Stomach (tissue), 9 donors: ENCODE measurements around the gene SEMA6C. TPM values are rescaled to one million over a fixed set of nuclear protein-coding genes. Genes with fewer than 3 reads are reported as not detected.
"Not testable (repeated sequence)": the region's sequence is repeated elsewhere in the genome, so short reads cannot be mapped to it uniquely, and the experiment has no call there.

ENCODE experiments used
- DNase-seq, 2 donors: peaks; one replicate each; pipeline versions ENCODE4 v3.0.0 to v3.0.0-alpha.2; 2013 to 2019
- H3K27ac ChIP-seq, 5 donors: fragments of 200-600 bp in 4 of 5; sonication (generic) in 4 of 5; one replicate each; pipeline ENCODE4 v1.5.1; 2013 to 2019; ENCODE audit warnings: mild to moderate bottlenecking in 1 of 5, moderate library complexity in 1 of 5
- H3K27me3 ChIP-seq, 3 donors: fragments of 200-600 bp; sonication (generic); one replicate each; pipeline ENCODE4 v1.5.1; 2017 to 2019; ENCODE audit warnings: mixed run types in 1 of 3
- H3K36me3 ChIP-seq, 4 donors: fragments of 200-600 bp; sonication (generic); 1 replicate in 3 of 4; 2 replicates in 1 of 4; pipeline ENCODE4 v1.5.1; 2016 to 2019
- H3K4me1 ChIP-seq, 4 donors: fragments of 200-600 bp; sonication (generic); one replicate each; pipeline ENCODE4 v1.5.1; 2016 to 2019
- H3K4me3 ChIP-seq, 4 donors: fragments of 200-600 bp; sonication (generic) in 3 of 4; one replicate each; pipeline ENCODE4 v1.5.1; 2016 to 2019; ENCODE audit warnings: mild to moderate bottlenecking in 1 of 4
- H3K9me3 ChIP-seq, 4 donors: fragments of 200-600 bp; sonication (generic); one replicate each; pipeline ENCODE4 v1.5.1; 2016 to 2019
- CTCF ChIP-seq, 7 experiments: fragments of 450-650 bp in 4 of 7; fragments of 200-600 bp in 3 of 7; sonication (generic) in 3 of 7; IDR thresholded peaks; one replicate each; pipeline ENCODE4 v1.5.1; 2016 to 2019; ENCODE audit warnings: antibody characterized with exemption in 7 of 7, control low read depth in 2 of 7, mild to moderate bottlenecking in 1 of 7
- EP300 ChIP-seq: sonication (generic); formaldehyde crosslinking; IDR thresholded peaks from one replicate; pipeline ENCODE4 v1.6.1; 2017; ENCODE audit warnings: antibody characterized with exemption
- POLR2A ChIP-seq, 4 donors: fragments of 450-650 bp; IDR thresholded peaks; one replicate each; pipeline ENCODE4 v1.6.1; 2016; ENCODE audit warnings: antibody characterized with exemption in 4 of 4, control low read depth in 2 of 4, mild to moderate bottlenecking in 1 of 4, moderate library complexity in 1 of 4
- POLR2AphosphoS5 ChIP-seq, 3 donors: sonication (generic); formaldehyde crosslinking; IDR thresholded peaks; one replicate each; pipeline ENCODE4 v1.6.1; 2016; ENCODE audit warnings: antibody characterized with exemption in 3 of 3
- WGBS, 5 donors: extraction: QIAGEN DNeasy Blood & Tissue Kit in 3 of 5; methylation state at CpG; one replicate each; pipeline versions ENCODE4 v1.1.5 to v1.1.7; 2013 to 2018; 5-methylcytosine and 5-hydroxymethylcytosine counted together
- intact Hi-C: fragments of 100-400 bp; cut with DNase I; formaldehyde crosslinking; loops from one replicate; pipeline ENCODE4 v1.15.1; 2023; ENCODE audit warnings: low total_unique reads
- polyA plus RNA-seq, 3 donors: library from polyadenylated mRNA; stranded (reverse); fragments of 200-250 nt; gene quantifications; one replicate each; pipeline ENCODE4 v1.2.3, GENCODE V29; 2013
- total RNA-seq, 5 donors: library from RNA; depleted of rRNA; stranded (reverse); fragments of >200 nt; gene quantifications; one replicate each; pipeline versions ENCODE4 v1.1.0 to v1.2.3, GENCODE V29; 2014 to 2016
- donor health status: healthy with polysubstance abuse.
- donor health status: Bipolar disorder and iron deficiency.
- donor health status: healthy.

The SEMA6C gene
- total and polyA plus RNA-seq, 8 donors: 4.4 to 13.9 (median 9.1) TPM

GRCh38 chr1:151098126-151098525 lies 48.3 kb downstream of the SEMA6C start:
- Histone ChIP-seq H3K4me1 (no peaks in the 10 kb centered on the region), H3K4me3 (no peak overlapping the region), H3K27ac (no peak overlapping the region), H3K9me3 (no peaks in the 10 kb centered on the region), H3K36me3 (peaks cover 0 to 38% (median 28%) of the 10 kb centered on the region in 4 donors), H3K27me3 (no peaks in the 10 kb centered on the region)
- no peak for DNase-seq
- intact Hi-C loops: loop anchor here (10.0 kb wide), 1 partner anchor 57 kb away; the partner anchor contains the start of gene TNFAIP8L2
- no peak for TF ChIP-seq EP300
- TF ChIP-seq CTCF (IDR thresholded peaks at IDR 0.05): no peak
- no peak for TF ChIP-seq POLR2AphosphoS5 (IDR thresholded peaks at IDR 0.05)
- TF ChIP-seq POLR2A (IDR thresholded peaks at IDR 0.05): no peak
- WGBS, 5 donors: 49 to 84% (median 75%) methylated on average over 1 of the region's 1 CpG

GRCh38 chr1:151097426-151097825 lies 49.0 kb downstream of the SEMA6C start:
- H3K27me3 ChIP-seq, H3K9me3 ChIP-seq, H3K4me3 ChIP-seq, H3K4me1 ChIP-seq, H3K27ac ChIP-seq, DNase-seq: not testable (repeated sequence)
- H3K36me3 ChIP-seq: peaks cover 0 to 38% (median 26%) of the 10 kb centered on the region in 4 donors
- whole genome bisulfite sequencing, 5 donors: 75 to 86% (median 81%) methylated on average over 6 of the region's 6 CpGs
- intact Hi-C loops: loop anchor here (10.0 kb wide), 1 partner anchor 57 kb away; the partner anchor contains the start of gene TNFAIP8L2

- 67 to 73% (median 70%) methylated on average over 4 of the region's 4 CpGs for WGBS, 5 donors
- DNase-seq: no peak
- intact Hi-C loops: no loop called here
- H3K9me3 ChIP-seq: no peaks in the 10 kb centered on the region
- peaks cover 0 to 21% (median 14%) of the 10 kb centered on the region in 4 donors for H3K36me3 ChIP-seq
- H3K4me1 ChIP-seq: peaks cover 0 to 3% (median 0%) of the 10 kb centered on the region in 4 donors
- H3K27me3 ChIP-seq: no peaks in the 10 kb centered on the region
- TF ChIP-seq POLR2A (IDR thresholded peaks at IDR 0.05) (no peak), CTCF (IDR thresholded peaks at IDR 0.05) (no peak), EP300 (no peak), POLR2AphosphoS5 (IDR thresholded peaks at IDR 0.05) (no peak)
- H3K27ac ChIP-seq: no peak overlapping the region
- H3K4me3 ChIP-seq: no peak overlapping the region
These were observed 60.4 kb downstream of the SEMA6C start for GRCh38 chr1:151085953-151086559.

Other genes with a start within 250 kb of the SEMA6C start
- gene SETDB1, start 220.3 kb downstream of the SEMA6C start, total RNA-seq: 10 to 100 TPM; 25.4 to 77.3 (median 56.0) TPM
- gene SETDB1, start 220.3 kb downstream of the SEMA6C start, polyA plus RNA-seq: 10 to 100 TPM; 13.8 to 19.6 (median 17.3) TPM
- 100 to 1,000 TPM in 2 of 5 donors, 10 to 100 TPM in 3; 24.9 to 117 (median 76.0) TPM for gene CERS2, start 171.8 kb downstream of the SEMA6C start, total RNA-seq
- 100 to 1,000 TPM; 101 to 125 (median 114) TPM for gene CERS2, start 171.8 kb downstream of the SEMA6C start, polyA plus RNA-seq
- gene ANXA9, start 164.3 kb downstream of the SEMA6C start, total RNA-seq: not detected
- under 1 TPM; 0.44 to 0.63 (median 0.46) TPM for gene ANXA9, start 164.3 kb downstream of the SEMA6C start, polyA plus RNA-seq
- gene MINDY1, start 139.7 kb downstream of the SEMA6C start, total RNA-seq: 10 to 100 TPM; 19.1 to 60.0 (median 40.6) TPM
- 10 to 100 TPM in 2 of 3 donors, 1 to 10 TPM in 1; 9.8 to 18.8 (median 16.1) TPM for gene MINDY1, start 139.7 kb downstream of the SEMA6C start, polyA plus RNA-seq
- 100 to 1,000 TPM in 1 of 5 donors, 10 to 100 TPM in 3, 1 to 10 TPM in 1; 2.9 to 118 (median 21.2) TPM for gene PRUNE1, start 138.2 kb downstream of the SEMA6C start, total RNA-seq
- gene PRUNE1, start 138.2 kb downstream of the SEMA6C start, polyA plus RNA-seq: 10 to 100 TPM; 10.8 to 12.7 (median 11.7) TPM
- gene BNIPL, start 110.0 kb downstream of the SEMA6C start, total RNA-seq: 1 to 10 TPM in 1 of 5 donors, not detected in 4; 1.3 TPM
- gene BNIPL, start 110.0 kb downstream of the SEMA6C start, polyA plus RNA-seq: 10 to 100 TPM in 1 of 3 donors, under 1 TPM in 1, not detected in 1; 0.25 to 35.1 TPM
- gene C1orf56, start 98.9 kb downstream of the SEMA6C start, total RNA-seq: 1 to 10 TPM in 4 of 5 donors, under 1 TPM in 1; 0.73 to 6.4 (median 3.5) TPM
- 1 to 10 TPM; 2.4 to 6.0 (median 2.5) TPM for gene C1orf56, start 98.9 kb downstream of the SEMA6C start, polyA plus RNA-seq
- gene CDC42SE1, start 87.0 kb downstream of the SEMA6C start, total RNA-seq: 10 to 100 TPM; 28.1 to 90.3 (median 52.5) TPM
- 10 to 100 TPM; 41.6 to 49.2 (median 47.1) TPM for gene CDC42SE1, start 87.0 kb downstream of the SEMA6C start, polyA plus RNA-seq
- gene MLLT11, start 86.2 kb downstream of the SEMA6C start, total RNA-seq: 10 to 100 TPM in 1 of 5 donors, 1 to 10 TPM in 1, under 1 TPM in 1, not detected in 2; 0.72 to 14.0 (median 3.1) TPM
- gene MLLT11, start 86.2 kb downstream of the SEMA6C start, polyA plus RNA-seq: 1 to 10 TPM; 1.1 to 2.4 (median 1.4) TPM
- 10 to 100 TPM in 2 of 5 donors, 1 to 10 TPM in 3; 5.2 to 52.2 (median 8.8) TPM for gene GABPB2, start 75.9 kb downstream of the SEMA6C start, total RNA-seq
- 1 to 10 TPM; 3.9 to 5.4 (median 4.3) TPM for gene GABPB2, start 75.9 kb downstream of the SEMA6C start, polyA plus RNA-seq
- 10 to 100 TPM in 2 of 5 donors, 1 to 10 TPM in 1, not detected in 2; 2.0 to 19.4 (median 15.2) TPM for gene TNFAIP8L2, start 10.0 kb upstream of the SEMA6C start, total RNA-seq
- gene TNFAIP8L2, start 10.0 kb upstream of the SEMA6C start, polyA plus RNA-seq: 1 to 10 TPM; 3.2 to 9.5 (median 4.1) TPM
- gene LYSMD1, start 19.3 kb upstream of the SEMA6C start, total RNA-seq: 10 to 100 TPM in 1 of 5 donors, 1 to 10 TPM in 4; 1.7 to 10.3 (median 4.5) TPM
- gene LYSMD1, start 19.3 kb upstream of the SEMA6C start, polyA plus RNA-seq: 1 to 10 TPM; 4.0 to 5.3 (median 4.7) TPM
- 10 to 100 TPM in 3 of 5 donors, 1 to 10 TPM in 2; 4.5 to 57.8 (median 12.0) TPM for gene SCNM1, start 19.5 kb upstream of the SEMA6C start, total RNA-seq
- 10 to 100 TPM; 35.2 to 66.3 (median 64.5) TPM for gene SCNM1, start 19.5 kb upstream of the SEMA6C start, polyA plus RNA-seq
- not detected for gene TMOD4, start 29.4 kb upstream of the SEMA6C start, total RNA-seq
- 1 to 10 TPM in 1 of 3 donors, not detected in 2; 1.2 TPM for gene TMOD4, start 29.4 kb upstream of the SEMA6C start, polyA plus RNA-seq
- 10 to 100 TPM; 19.1 to 61.6 (median 32.1) TPM for gene VPS72, start 43.6 kb upstream of the SEMA6C start, total RNA-seq
- gene VPS72, start 43.6 kb upstream of the SEMA6C start, polyA plus RNA-seq: 10 to 100 TPM; 27.8 to 32.6 (median 30.2) TPM
- gene PIP5K1A, start 51.9 kb upstream of the SEMA6C start, total RNA-seq: 100 to 1,000 TPM in 2 of 5 donors, 10 to 100 TPM in 3; 36.8 to 156 (median 94.6) TPM
- 10 to 100 TPM in 2 of 3 donors, 1 to 10 TPM in 1; 8.4 to 13.4 (median 11.4) TPM for gene PIP5K1A, start 51.9 kb upstream of the SEMA6C start, polyA plus RNA-seq
- gene PSMD4, start 108.1 kb upstream of the SEMA6C start, total RNA-seq: 100 to 1,000 TPM in 2 of 5 donors, 10 to 100 TPM in 3; 81.3 to 220 (median 83.2) TPM
- gene PSMD4, start 108.1 kb upstream of the SEMA6C start, polyA plus RNA-seq: 100 to 1,000 TPM; 126 to 234 (median 176) TPM
- gene ZNF687, start 135.7 kb upstream of the SEMA6C start, total RNA-seq: 10 to 100 TPM; 11.9 to 59.6 (median 19.3) TPM
- 10 to 100 TPM in 1 of 3 donors, 1 to 10 TPM in 2; 6.8 to 10.8 (median 7.3) TPM for gene ZNF687, start 135.7 kb upstream of the SEMA6C start, polyA plus RNA-seq
- 100 to 1,000 TPM in 2 of 5 donors, 10 to 100 TPM in 3; 33.2 to 187 (median 62.6) TPM for gene PI4KB, start 180.8 kb upstream of the SEMA6C start, total RNA-seq
- gene PI4KB, start 180.8 kb upstream of the SEMA6C start, polyA plus RNA-seq: 10 to 100 TPM; 24.1 to 33.5 (median 25.3) TPM
- gene RFX5, start 200.6 kb upstream of the SEMA6C start, total RNA-seq: 100 to 1,000 TPM in 1 of 5 donors, 10 to 100 TPM in 4; 20.4 to 117 (median 39.1) TPM
- 10 to 100 TPM in 2 of 3 donors, 1 to 10 TPM in 1; 9.9 to 19.4 (median 14.2) TPM for gene RFX5, start 200.6 kb upstream of the SEMA6C start, polyA plus RNA-seq
- 100 to 1,000 TPM in 4 of 5 donors, 10 to 100 TPM in 1; 68.8 to 661 (median 281) TPM for gene SELENBP1, start 226.1 kb upstream of the SEMA6C start, total RNA-seq
- 100 to 1,000 TPM; 102 to 153 (median 117) TPM for gene SELENBP1, start 226.1 kb upstream of the SEMA6C start, polyA plus RNA-seq